Caki2 (cell line): ENCODE measurements around the gene HS6ST3. TPM values are rescaled to one million over a fixed set of nuclear protein-coding genes. Genes with fewer than 3 reads are reported as not detected.

ENCODE experiments used
- DNase-seq: peaks from one replicate; pipeline ENCODE4 v3.0.0-alpha.2; 2015; ENCODE audit warnings: low read depth
- in situ Hi-C: cut with HindIII; loops from 2 replicates; pipeline ENCODE4 v1.10.0; 2016; ENCODE audit warnings: low sequenced_read_pairs, low pct_unique_long_range_greater_than_20kb, mixed read lengths
- total RNA-seq: library from RNA; depleted of rRNA; stranded (reverse); fragments of >200 nt; shearing (Covaris generic); gene quantifications from 2 replicates; pipeline ENCODE4 v1.2.3, GENCODE V29; 2014; ENCODE audit warnings: low replicate concordance

Gene HS6ST3
- total RNA-seq, 1 experiment from 2014 or later: 7.5 TPM

- no peak for DNase-seq
- in situ Hi-C loops: no loop called here
These were observed 163.0 kb downstream of the HS6ST3 start for GRCh38 chr13:96252903-96253302.

DNA sequence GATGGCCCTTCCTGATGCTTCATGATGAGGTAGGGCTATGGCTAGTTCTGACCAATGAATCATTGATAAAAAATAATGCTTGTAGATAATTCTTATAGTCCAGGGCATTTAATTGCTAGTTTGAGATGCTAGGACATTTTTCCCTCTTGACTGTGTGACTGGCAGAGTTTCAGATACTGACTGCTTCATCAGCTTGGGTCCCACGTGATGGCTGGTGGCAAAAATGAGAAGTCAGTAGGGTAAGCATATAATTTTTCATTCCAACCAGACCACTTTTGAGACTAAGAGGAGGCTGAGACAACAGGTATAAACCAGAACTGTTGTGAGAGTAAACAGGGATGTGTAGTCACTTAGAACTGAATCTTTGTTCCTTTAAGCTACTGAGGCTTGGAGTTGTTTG lies 183.3 kb downstream of the HS6ST3 start:
- peak; percentile 94 for DNase-seq
- in situ Hi-C loops: no loop called here

DNA sequence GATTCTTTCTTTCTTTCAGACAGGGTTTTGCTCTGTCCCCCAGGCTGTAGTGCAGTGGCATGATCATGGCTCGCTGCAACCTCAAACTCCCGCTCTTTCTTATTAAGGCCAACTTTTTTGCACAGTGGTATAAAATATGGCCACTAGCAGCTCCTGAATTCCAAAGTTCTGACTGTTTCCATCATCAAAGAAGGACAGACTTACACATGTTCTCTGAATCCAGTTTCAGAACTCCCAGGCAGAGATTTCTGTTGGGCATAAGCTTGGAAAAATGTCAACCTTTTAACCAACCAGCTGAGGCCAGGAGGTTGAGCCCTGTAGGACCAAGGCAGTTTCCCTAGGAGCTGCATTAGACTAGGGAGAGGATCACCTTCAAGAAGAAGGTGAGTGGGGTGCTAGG lies 184.1 kb downstream of the HS6ST3 start:
- in situ Hi-C loops: no loop called here
- DNase-seq: no peak

DNA sequence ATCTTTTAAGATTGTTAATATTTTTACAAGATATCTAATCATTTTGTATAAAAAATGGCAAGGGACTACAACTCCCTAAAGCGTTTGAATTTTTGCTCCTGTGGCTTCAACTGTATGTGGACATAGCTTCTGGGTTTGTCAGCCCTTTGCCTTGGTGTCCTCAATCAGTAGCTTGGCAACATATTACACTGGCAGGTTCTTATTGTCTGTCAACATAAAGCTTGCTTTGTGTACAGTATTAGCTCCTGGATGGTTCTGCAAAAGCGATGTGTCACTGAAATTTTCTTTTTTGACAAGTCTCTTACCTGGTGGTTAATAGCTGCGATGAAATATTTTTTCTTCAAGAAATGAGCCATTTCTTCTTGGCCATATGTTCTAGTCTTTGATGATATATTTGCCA lies 190.0 kb downstream of the HS6ST3 start:
- in situ Hi-C loops: no loop called here
- DNase-seq: no peak

DNA sequence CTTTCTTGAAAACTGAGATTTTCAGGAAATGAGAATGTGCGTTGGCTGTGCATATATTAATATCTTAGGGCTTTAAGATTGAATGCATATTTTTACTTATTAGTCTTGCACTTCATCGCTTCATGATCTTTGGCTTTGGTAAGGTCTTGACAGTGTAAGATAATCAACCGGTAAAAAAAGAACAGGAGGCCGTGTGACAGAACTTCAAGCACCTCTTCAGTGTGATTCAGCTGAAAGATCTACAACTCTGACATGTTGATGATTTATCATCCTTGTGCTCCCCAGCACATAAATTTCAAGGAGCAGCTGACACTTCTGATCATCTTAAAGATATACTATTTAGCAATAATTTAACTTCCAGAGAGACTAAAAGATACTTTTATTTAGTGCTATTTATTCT lies 195.1 kb downstream of the HS6ST3 start:
- in situ Hi-C loops: no loop called here
- DNase-seq: no peak

- no peak for DNase-seq
- in situ Hi-C loops: no loop called here
These were observed 195.8 kb downstream of the HS6ST3 start for GRCh38 chr13:96285729-96286128.

DNA sequence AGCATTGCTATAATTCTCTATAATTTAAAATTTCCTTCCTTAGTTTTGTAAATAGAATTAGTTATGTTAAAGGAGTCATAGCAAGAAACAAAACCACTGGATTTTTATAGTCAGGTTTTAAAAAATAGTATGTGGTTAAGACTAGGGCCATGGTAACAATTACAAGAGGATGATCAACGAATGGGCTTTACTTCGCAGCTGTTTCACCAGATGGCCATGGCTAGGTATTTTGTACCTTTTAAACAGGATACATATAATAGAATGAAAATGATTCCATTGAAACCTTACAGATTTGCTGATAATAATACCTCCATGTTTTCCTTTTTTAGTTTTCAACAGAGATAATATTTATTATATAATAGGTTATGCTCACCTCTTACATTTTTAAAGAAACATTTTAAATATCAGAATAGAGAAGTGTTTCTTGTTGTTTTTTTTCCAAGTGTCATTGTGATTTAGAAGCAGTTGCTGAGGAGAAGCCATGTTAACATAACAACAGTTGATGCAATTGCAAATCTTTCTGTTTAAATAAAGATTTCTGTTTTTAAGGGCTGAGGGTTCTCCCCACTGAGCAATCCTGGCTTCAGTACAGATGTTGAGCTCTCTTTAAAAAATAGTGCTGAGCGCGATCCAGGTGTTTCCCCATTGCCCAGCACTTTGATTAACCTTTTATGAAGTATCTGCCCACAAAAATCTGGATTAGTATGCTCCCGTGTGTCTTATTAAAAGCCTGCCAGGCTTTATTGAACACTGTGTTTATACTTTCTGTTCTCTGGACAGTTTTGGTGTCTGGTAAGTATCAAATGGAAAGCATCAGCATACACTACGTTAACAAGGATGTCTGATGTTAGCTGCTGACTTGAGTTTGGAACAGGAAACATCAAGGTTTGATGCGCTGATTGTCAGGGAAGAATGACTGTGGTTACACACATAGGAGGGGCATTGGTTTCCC lies 205.3 kb downstream of the HS6ST3 start:
- in situ Hi-C loops: no loop called here
- no peak for DNase-seq

DNA sequence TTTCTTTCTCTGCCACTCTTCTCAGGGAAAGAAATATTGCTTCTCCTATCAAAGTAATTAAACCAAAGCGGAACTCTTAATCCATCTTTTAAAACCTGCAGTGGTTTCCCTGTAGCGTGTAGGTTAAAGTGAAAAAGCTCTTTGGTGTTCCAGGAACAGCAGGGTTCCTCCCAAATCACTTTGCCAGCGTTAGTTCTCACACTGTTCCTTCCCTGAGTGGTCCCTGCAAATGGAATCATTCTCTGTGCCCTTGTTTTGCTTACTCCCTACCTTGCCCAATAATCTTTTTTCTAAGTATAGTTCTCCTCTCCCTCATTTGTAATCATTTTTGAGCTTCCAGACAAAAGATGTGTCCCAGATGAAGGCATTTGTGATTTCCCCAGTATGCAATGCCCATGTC lies 207.5 kb downstream of the HS6ST3 start:
- DNase-seq: no peak
- in situ Hi-C loops: no loop called here

- DNase-seq: no peak
- in situ Hi-C loops: no loop called here
These were observed 209.3 kb downstream of the HS6ST3 start for GRCh38 chr13:96299235-96299634.

DNA sequence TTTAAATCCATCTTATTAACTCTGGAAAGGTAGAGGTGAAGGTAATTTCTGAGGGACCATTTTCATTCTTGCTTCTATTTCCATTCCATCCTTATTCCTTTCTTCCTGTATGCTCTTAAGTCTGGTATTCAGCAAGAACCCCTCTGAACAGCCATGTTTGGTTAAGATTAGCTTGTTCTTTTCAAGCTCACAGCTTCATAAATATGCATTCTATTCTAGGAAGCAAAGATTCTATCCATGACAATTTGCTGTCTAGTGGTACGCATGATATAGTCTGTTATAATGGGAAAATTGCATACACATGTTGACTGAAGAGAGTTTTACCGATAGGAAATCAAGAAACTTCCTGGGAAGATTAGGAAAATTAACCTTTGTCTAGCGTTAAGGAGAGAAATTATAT lies 218.7 kb downstream of the HS6ST3 start:
- in situ Hi-C loops: no loop called here
- DNase-seq: no peak

GRCh38 chr13:96314974-96315373 lies 225.1 kb downstream of the HS6ST3 start:
- in situ Hi-C loops: no loop called here
- no peak for DNase-seq

DNA sequence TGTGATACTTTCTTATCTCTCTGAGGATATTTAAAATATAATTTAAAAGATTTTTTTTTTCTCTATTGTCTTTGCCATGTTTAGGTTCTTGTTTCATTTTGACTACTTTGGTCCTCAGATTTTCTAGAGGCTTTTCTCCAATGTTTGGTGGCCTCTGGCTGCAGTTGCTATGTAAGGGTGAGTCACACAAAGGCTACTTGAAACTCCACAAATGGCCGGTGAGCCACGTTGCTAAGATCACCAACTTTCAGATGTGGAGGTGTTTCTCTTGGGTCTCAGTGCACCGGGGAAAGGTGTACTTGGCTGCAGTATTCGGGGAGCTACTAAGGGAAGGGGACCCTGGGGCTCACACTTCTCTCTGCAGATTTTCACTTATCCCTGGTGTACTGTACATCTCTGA lies 248.1 kb downstream of the HS6ST3 start:
- DNase-seq: no peak

GRCh38 chr13:96342286-96342685 lies 252.4 kb downstream of the HS6ST3 start:
- no peak for DNase-seq
- in situ Hi-C loops: no loop called here

More for the DNA sequence above, 248.1 kb downstream of the HS6ST3 start:
- in situ Hi-C loops: no loop called here

GRCh38 chr13:96342852-96343465 lies 253.1 kb downstream of the HS6ST3 start:
- DNase-seq: no peak
- in situ Hi-C loops: no loop called here

GRCh38 chr13:96346921-96347320 lies 257.0 kb downstream of the HS6ST3 start:
- no peak for DNase-seq
- in situ Hi-C loops: no loop called here

GRCh38 chr13:96373597-96373996 lies 283.7 kb downstream of the HS6ST3 start:
- in situ Hi-C loops: no loop called here
- no peak for DNase-seq

DNA sequence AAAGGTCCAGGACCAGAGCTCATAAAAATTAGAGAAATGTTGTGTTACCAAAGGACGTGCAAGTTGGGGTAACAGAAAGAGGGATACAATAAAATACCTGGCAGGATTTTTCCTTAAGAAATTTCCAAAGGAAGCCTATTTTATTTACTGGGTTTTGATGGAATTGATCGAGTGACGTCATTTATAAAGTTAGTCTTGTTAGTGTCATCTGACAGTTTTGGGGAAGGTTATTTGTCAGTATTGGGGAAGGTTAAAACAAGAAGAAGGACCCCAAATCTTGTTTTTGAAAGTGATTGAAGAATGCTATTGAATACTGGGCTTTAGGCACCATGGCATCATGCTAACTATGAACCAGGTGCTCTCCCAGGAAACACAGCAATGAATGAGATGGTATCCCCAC lies 287.9 kb downstream of the HS6ST3 start:
- no peak for DNase-seq
- in situ Hi-C loops: no loop called here

DNA sequence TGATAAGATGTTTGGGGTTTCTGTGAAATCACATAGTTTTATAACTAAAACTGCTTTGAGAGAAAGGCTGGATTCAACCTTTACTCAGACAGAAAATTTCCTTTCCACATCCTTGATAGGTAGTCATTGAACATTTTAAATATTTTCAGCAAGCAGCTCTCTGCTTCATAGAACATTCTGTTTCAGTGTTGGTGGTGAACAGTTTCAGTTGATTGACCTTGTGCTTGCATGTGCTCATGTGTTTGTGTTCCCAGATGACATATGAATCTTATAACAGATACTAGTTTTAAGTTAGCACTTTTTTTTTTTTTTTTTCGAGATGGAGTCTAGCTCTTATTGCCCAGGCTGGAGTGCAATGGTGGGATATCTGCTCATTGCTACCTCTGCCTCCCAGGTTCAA lies 290.1 kb downstream of the HS6ST3 start:
- in situ Hi-C loops: no loop called here
- DNase-seq: no peak

GRCh38 chr13:96381681-96382080 lies 291.8 kb downstream of the HS6ST3 start:
- in situ Hi-C loops: no loop called here
- DNase-seq: no peak

DNA sequence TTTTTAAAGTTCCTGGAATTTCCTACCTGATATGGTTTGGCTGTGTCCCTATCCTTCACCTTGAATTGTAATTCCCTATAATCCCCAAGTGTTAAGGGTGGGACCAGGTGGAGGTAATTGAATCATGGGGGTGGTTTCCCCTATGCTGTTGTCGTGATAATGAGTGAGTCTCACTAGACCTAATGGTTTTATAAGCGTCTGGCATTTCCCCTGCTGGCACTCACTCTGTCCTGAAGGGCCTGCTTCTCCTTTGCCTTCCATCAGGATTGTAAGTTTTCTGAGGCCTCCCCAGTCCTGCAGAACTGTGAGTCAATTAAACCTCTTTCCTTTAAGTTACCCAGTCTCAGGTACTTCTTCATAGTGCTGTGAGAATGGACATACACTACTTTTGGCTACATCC lies 298.7 kb downstream of the HS6ST3 start:
- in situ Hi-C loops: no loop called here
- no peak for DNase-seq
